ENCODE results near the gene SLC16A10. TPM values are rescaled to one million over a fixed set of nuclear protein-coding genes. Genes with fewer than 3 reads are reported as not detected.
A peak's percentile ranks its signal among the peaks of the same experiment; 100 is the strongest.

The SLC16A10 gene
- polyA plus RNA-seq, 3 donors, result 0.05 to 0.15 TPM; not detected in 1

DNA sequence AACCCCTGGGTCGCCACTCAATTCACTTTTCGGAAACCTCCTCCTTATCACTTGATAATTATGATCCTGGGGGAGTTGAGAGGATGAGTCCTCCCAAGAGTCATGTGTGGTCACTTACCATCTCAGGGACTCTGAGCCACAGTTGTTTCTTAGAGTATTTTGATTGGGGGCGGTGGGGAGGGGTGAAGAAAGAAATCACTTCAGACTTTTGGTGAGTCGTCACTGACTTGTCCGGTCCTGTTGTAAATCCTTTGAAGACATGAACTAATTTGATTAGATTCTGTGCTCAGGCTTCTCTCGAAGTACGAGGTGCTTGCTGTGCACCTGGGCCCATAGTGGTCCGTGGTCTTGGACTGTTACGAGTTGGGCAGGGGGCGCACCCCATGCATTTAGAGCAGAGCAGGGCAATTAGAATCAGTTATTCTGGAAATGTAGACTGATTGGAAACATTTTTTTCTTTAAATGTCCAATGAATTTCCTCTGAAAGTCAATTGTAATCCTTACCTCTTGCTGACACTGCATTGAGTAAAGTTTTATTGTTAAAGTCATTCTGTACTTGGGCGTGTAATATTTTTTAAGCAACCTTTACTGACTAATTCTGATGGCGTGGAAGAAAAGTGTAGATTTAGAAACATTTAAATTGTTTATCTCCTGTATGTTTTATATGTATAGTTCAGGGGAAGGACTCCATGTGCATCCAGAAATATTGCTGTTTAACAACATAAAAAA is 173.4 kb downstream of the SLC16A10 start:
- peak overlapping the region in 6 of 7 donors; percentile 27 to 91 (median 86) for H3K27ac Mint-ChIP-seq
- peak in 1 of 3 donors; percentile 9 for DNase-seq
- TF ChIP-seq, protein P1, sequence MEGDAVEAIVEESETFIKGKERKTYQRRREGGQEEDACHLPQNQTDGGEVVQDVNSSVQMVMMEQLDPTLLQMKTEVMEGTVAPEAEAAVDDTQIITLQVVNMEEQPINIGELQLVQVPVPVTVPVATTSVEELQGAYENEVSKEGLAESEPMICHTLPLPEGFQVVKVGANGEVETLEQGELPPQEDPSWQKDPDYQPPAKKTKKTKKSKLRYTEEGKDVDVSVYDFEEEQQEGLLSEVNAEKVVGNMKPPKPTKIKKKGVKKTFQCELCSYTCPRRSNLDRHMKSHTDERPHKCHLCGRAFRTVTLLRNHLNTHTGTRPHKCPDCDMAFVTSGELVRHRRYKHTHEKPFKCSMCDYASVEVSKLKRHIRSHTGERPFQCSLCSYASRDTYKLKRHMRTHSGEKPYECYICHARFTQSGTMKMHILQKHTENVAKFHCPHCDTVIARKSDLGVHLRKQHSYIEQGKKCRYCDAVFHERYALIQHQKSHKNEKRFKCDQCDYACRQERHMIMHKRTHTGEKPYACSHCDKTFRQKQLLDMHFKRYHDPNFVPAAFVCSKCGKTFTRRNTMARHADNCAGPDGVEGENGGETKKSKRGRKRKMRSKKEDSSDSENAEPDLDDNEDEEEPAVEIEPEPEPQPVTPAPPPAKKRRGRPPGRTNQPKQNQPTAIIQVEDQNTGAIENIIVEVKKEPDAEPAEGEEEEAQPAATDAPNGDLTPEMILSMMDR (IDR thresholded peaks at IDR 0.05), result no peak
- Histone ChIP-seq H3K27me3 (ENCODE audit: control insufficient read depth in 2 of 2, insufficient read depth in 2 of 2, low read length in 2 of 2) (no peaks in the 10 kb centered on the region), H3K79me2 (ENCODE audit: insufficient read depth, low read length) (peaks cover 34% of the 10 kb centered on the region), H3K9ac (ENCODE audit: insufficient read depth, low read length, poor library complexity, severe bottlenecking) (no peak overlapping the region), H3K4me1 (ENCODE audit: control insufficient read depth in 1 of 2, insufficient read depth in 2 of 2, low read length in 2 of 2) (peaks cover 18 to 22% of the 10 kb centered on the region in 2 donors), H3K9me3 (replicated peaks in 1 of 2; ENCODE audit: control insufficient read depth in 1 of 2, insufficient read depth in 1 of 2, low read length in 2 of 2) (no peaks in the 10 kb centered on the region), H3K4me3 (replicated peaks in 1 of 3; ENCODE audit: low read depth in 2 of 3, low read length in 3 of 3) (no peak overlapping the region), H3K4me2 (replicated peaks; ENCODE audit: extremely low read depth, low read length, poor library complexity, severe bottlenecking) (no peak overlapping the region), H2AFZ (ENCODE audit: insufficient read depth, low read depth, low read length, poor library complexity, severe bottlenecking) (no peak overlapping the region), H3K36me3 (replicated peaks in 1 of 2; ENCODE audit: control insufficient read depth in 1 of 2, insufficient read depth in 2 of 2, low read length in 2 of 2) (peaks cover 8 to 28% of the 10 kb centered on the region in 2 donors), H4K20me1 (ENCODE audit: insufficient read depth, low read length) (no peaks in the 10 kb centered on the region), H3K27ac (ENCODE audit: low read depth in 1 of 2, low read length in 2 of 2) (no peak overlapping the region)
- peaks cover 22% of the 10 kb centered on the region for H3K4me1 Mint-ChIP-seq
- intact Hi-C loops (cut with micrococcal nuclease), result loop anchor here in 1 of 2 donors (10.0 kb wide), 1 partner anchor 394 kb away; no protein-coding TSS in a partner anchor
- peak overlapping the region in 1 of 2 donors; percentile 74 for H3K4me3 Mint-ChIP-seq
- no peaks in the 10 kb centered on the region for H3K9me3 Mint-ChIP-seq
- WGBS (ENCODE audit: insufficient coverage), result 81% methylated on average over 5 of the region's 12 CpGs
- peaks cover 0 to 7% (median 3%) of the 10 kb centered on the region in 3 donors for H3K27me3 Mint-ChIP-seq (ENCODE audit: low read depth in 3 of 3)
- H3K36me3 Mint-ChIP-seq, result peaks cover 17 to 24% of the 10 kb centered on the region in 2 donors

DNA sequence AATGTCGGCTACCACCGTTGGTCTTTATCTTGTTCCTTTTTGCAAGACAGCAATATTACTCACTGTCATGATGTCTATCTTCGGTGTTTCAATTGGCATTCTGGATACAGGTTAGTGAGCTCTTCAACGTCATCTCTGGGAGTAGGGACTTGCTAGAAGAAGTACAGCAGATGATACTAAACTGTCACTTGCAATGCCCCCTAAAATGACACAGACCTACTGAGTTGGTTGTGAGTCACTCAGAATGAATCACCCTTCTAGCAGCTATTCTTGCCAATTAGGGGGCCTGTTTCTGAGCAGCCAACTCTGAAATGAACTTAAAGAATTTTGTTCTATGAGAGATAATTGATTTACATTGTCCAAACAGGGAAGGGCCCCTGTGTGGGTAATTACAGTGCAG is 176.5 kb downstream of the SLC16A10 start:
- no peaks in the 10 kb centered on the region for H4K20me1 ChIP-seq (ENCODE audit: insufficient read depth, low read length)
- peaks cover 0 to 5% (median 1%) of the 10 kb centered on the region in 3 donors for H3K27me3 Mint-ChIP-seq (ENCODE audit: low read depth in 3 of 3)
- H3K9ac ChIP-seq (ENCODE audit: insufficient read depth, low read length, poor library complexity, severe bottlenecking), result no peak overlapping the region
- TF ChIP-seq, protein P1 (IDR thresholded peaks at IDR 0.05), result no peak
- H2AFZ ChIP-seq (ENCODE audit: insufficient read depth, low read depth, low read length, poor library complexity, severe bottlenecking), result no peak overlapping the region
- H3K79me2 ChIP-seq (ENCODE audit: insufficient read depth, low read length), result peaks cover 34% of the 10 kb centered on the region
- peak overlapping the region in 1 of 7 donors; percentile 15 for H3K27ac Mint-ChIP-seq
- H3K27me3 ChIP-seq (ENCODE audit: control insufficient read depth in 2 of 2, insufficient read depth in 2 of 2, low read length in 2 of 2), result no peaks in the 10 kb centered on the region
- no peak overlapping the region for H3K4me3 Mint-ChIP-seq
- no peak overlapping the region for H3K4me2 ChIP-seq (replicated peaks; ENCODE audit: extremely low read depth, low read length, poor library complexity, severe bottlenecking)
- no peaks in the 10 kb centered on the region for H3K9me3 ChIP-seq (replicated peaks in 1 of 2; ENCODE audit: control insufficient read depth in 1 of 2, insufficient read depth in 1 of 2, low read length in 2 of 2)
- peaks cover 33 to 49% of the 10 kb centered on the region in 2 donors for H3K36me3 Mint-ChIP-seq
- no peak overlapping the region for H3K27ac ChIP-seq (ENCODE audit: low read depth in 1 of 2, low read length in 2 of 2)
- intact Hi-C loops (cut with micrococcal nuclease), result loop anchor here in 1 of 2 donors (10.0 kb wide), 1 partner anchor 391 kb away; no protein-coding TSS in a partner anchor
- peaks cover 15 to 17% of the 10 kb centered on the region in 2 donors for H3K4me1 ChIP-seq (ENCODE audit: control insufficient read depth in 1 of 2, insufficient read depth in 2 of 2, low read length in 2 of 2)
- WGBS (ENCODE audit: insufficient coverage), result 100% methylated on average over 2 of the region's 4 CpGs
- H3K9me3 Mint-ChIP-seq, result no peaks in the 10 kb centered on the region
- peaks cover 24% of the 10 kb centered on the region for H3K4me1 Mint-ChIP-seq
- no peak overlapping the region for H3K4me3 ChIP-seq (replicated peaks in 1 of 3; ENCODE audit: low read depth in 2 of 3, low read length in 3 of 3)
- peaks cover 24 to 53% of the 10 kb centered on the region in 2 donors for H3K36me3 ChIP-seq (replicated peaks in 1 of 2; ENCODE audit: control insufficient read depth in 1 of 2, insufficient read depth in 2 of 2, low read length in 2 of 2)
- peak in 2 of 3 donors; percentile 20 to 58 for DNase-seq

Measured in CD14-positive monocyte (primary cell).